ENCODE measurements around the gene PARD3.

DNA sequence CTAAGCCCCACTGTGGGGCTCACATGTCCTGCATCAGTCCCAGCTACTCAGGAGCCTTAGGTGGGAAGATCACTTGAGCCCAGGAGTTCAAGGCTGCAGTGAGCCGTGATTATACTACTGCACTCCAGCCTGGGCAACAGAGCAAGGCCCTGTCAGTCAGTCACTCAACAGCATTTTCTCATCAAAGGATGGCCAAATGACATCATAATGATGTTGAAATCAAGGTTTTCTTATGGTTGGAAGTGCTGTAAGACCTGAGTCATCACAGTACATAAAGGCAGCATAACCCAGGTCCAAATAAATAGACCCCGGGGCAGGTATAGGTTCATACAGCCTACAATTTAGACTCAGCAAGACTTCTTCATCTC is 341.1 kb downstream of the PARD3 start:
- TF ChIP-seq, protein P1, sequence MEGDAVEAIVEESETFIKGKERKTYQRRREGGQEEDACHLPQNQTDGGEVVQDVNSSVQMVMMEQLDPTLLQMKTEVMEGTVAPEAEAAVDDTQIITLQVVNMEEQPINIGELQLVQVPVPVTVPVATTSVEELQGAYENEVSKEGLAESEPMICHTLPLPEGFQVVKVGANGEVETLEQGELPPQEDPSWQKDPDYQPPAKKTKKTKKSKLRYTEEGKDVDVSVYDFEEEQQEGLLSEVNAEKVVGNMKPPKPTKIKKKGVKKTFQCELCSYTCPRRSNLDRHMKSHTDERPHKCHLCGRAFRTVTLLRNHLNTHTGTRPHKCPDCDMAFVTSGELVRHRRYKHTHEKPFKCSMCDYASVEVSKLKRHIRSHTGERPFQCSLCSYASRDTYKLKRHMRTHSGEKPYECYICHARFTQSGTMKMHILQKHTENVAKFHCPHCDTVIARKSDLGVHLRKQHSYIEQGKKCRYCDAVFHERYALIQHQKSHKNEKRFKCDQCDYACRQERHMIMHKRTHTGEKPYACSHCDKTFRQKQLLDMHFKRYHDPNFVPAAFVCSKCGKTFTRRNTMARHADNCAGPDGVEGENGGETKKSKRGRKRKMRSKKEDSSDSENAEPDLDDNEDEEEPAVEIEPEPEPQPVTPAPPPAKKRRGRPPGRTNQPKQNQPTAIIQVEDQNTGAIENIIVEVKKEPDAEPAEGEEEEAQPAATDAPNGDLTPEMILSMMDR (IDR thresholded peaks at IDR 0.05): no peak
- TF ChIP-seq POLR2AphosphoS5 (IDR thresholded peaks at IDR 0.05) (peak in 1 of 2 donors; percentile 12), EP300 (IDR thresholded peaks at IDR 0.05) (no peak), POLR2A (IDR thresholded peaks at IDR 0.05; ENCODE audit: low read depth) (no peak)
